GM12878 (cell line): ENCODE measurements around the gene FAM162A. TPM values are rescaled to one million over a fixed set of nuclear protein-coding genes. Genes with fewer than 3 reads are reported as not detected.

Experiments used
- ATAC-seq: fragments of 200-7000 bp; cut with Tn5 transposase; 3 replicates; pipeline ENCODE4 v1.9.1; 2020; ENCODE audit warnings: mild to moderate bottlenecking, moderate library complexity
- BruUV-seq: library from RNA; stranded (reverse); fragments of 400-500 nt; replicated peaks from 2 replicates; lab custom pipeline; 2021; lab: Mats Ljungman, UMichigan
- CTCF ChIA-PET: fragments of 300-600 bp; sonication (Branson Sonifier 250); formaldehyde crosslinking; extraction: SDS; loops from one replicate; lab custom pipeline; 2021; ENCODE audit warnings: inconsistent platforms; lab: Yijun Ruan, JAX
- POLR2A ChIA-PET: fragments of 350-600 bp; formaldehyde crosslinking; extraction: SDS; loops from one replicate; lab custom pipeline; 2021; ENCODE audit warnings: inconsistent platforms; lab: Charles Lee
- RAD21 ChIA-PET: fragments of 300-600 bp; sonication (Branson Sonifier 250); formaldehyde crosslinking; loops from one replicate; lab custom pipeline; 2023; ENCODE audit warnings: antibody characterized with exemption; ENCODE audit not compliant: unreplicated experiment; lab: Charles Lee
- SMC1A ChIA-PET: fragments of 300-600 bp; sonication (Branson Sonifier 250); formaldehyde crosslinking; loops from one replicate; lab custom pipeline; 2023; ENCODE audit not compliant: unreplicated experiment, uncharacterized antibody; lab: Charles Lee
- DNase-seq: peaks from one replicate; pipeline ENCODE4 v3.0.0-alpha.2; 2011; ENCODE audit warnings: low read depth, low spot score
- FAIRE-seq: peaks from 3 replicates; lab custom pipeline; 2011; peaks lifted over from hg19 to GRCh38; lab: Jason Lieb, UNC
- H2AFZ ChIP-seq: 2 replicates; pipeline ENCODE4 v1.6.0; 2011; ENCODE audit warnings: low read depth, low read length, control low read depth; ENCODE audit not compliant: control insufficient read depth
- H3K27ac ChIP-seq: 2 replicates; pipeline ENCODE4 v1.5.1; 2011; ENCODE audit warnings: control low read depth; ENCODE audit not compliant: control insufficient read depth, insufficient read depth
- H3K27me3 ChIP-seq, 2 experiments: replicated peaks in 1 of 2; 2 replicates each; pipeline versions ENCODE4 v1.6.0 to v1.6.1; 2011; ENCODE audit warnings: low read length in 1 of 2; ENCODE audit not compliant: control insufficient read depth in 2 of 2, insufficient read depth in 2 of 2
- H3K36me3 ChIP-seq, 2 experiments: 2 replicates each; pipeline ENCODE4 v1.5.1; 2011; ENCODE audit warnings: low read length in 1 of 2; ENCODE audit not compliant: control insufficient read depth in 2 of 2, insufficient read depth in 2 of 2
- H3K4me1 ChIP-seq: 2 replicates; pipeline ENCODE4 v1.6.1; 2011; ENCODE audit warnings: mild to moderate bottlenecking, low read length, moderate library complexity, mixed read lengths; ENCODE audit not compliant: control insufficient read depth, insufficient read depth
- H3K4me2 ChIP-seq: 2 replicates; pipeline ENCODE4 v1.6.0; 2011; ENCODE audit warnings: control low read depth; ENCODE audit not compliant: control insufficient read depth, insufficient read depth
- H3K4me3 ChIP-seq: fragments of 200-600 bp; sonication (generic); 2 replicates; pipeline ENCODE4 v1.5.1; 2016
- H3K79me2 ChIP-seq: 2 replicates; pipeline ENCODE4 v1.6.0; 2011; ENCODE audit warnings: low read length; ENCODE audit not compliant: control insufficient read depth, insufficient read depth
- H3K9ac ChIP-seq: 2 replicates; pipeline ENCODE4 v1.8.0; 2011; ENCODE audit warnings: low read length, control low read depth, mixed read lengths; ENCODE audit not compliant: control insufficient read depth, insufficient read depth
- H3K9me3 ChIP-seq: replicated peaks from 3 replicates; pipeline ENCODE4 v1.5.1; 2011; ENCODE audit warnings: mild to moderate bottlenecking, low read length; ENCODE audit not compliant: control insufficient read depth, insufficient read depth
- H4K20me1 ChIP-seq: 2 replicates; pipeline ENCODE4 v1.6.0; 2011; ENCODE audit not compliant: control insufficient read depth, insufficient read depth
- BMI1 ChIP-seq: fragments of 450-650 bp; IDR thresholded peaks from 2 replicates; pipeline ENCODE4 v1.6.1; 2016; ENCODE audit warnings: mild to moderate bottlenecking, moderate library complexity, borderline replicate concordance
- GABPA ChIP-seq: IDR thresholded peaks from 2 replicates; pipeline ENCODE4 v1.6.1; 2014; ENCODE audit warnings: antibody characterized with exemption, low read depth, mild to moderate bottlenecking, inconsistent platforms
- HDAC6 ChIP-seq: fragments of 200-600 bp; sonication (generic); IDR thresholded peaks from one replicate; pipeline ENCODE4 v1.8.0; 2017; ENCODE audit warnings: antibody characterized with exemption; ENCODE audit not compliant: unreplicated experiment
- MXI1 ChIP-seq: fragments of 150-350 bp; IDR thresholded peaks from 2 replicates; pipeline ENCODE4 v1.6.1; 2011; ENCODE audit warnings: low read depth, mild to moderate bottlenecking, inconsistent platforms, low read length, improper control_type of control experiment
- NKRF ChIP-seq: fragments of 450-650 bp; conservative IDR thresholded peaks from 2 replicates; pipeline ENCODE4 v1.6.1; 2017; ENCODE audit warnings: mild to moderate bottlenecking, moderate library complexity
- PBX3 ChIP-seq: IDR thresholded peaks from 2 replicates; pipeline ENCODE4 v1.6.1; 2011; ENCODE audit warnings: mild to moderate bottlenecking, low read depth, low read length, moderate library complexity; ENCODE audit not compliant: insufficient replicate concordance
- RFX5 ChIP-seq: IDR thresholded peaks from 2 replicates; pipeline ENCODE4 v1.6.1; 2011; ENCODE audit warnings: low read depth, low read length, improper control_type of control experiment
- SIN3A ChIP-seq: IDR thresholded peaks from 2 replicates; pipeline ENCODE4 v1.6.1; 2012; ENCODE audit warnings: low read depth, low read length, improper control_type of control experiment
- SPI1 ChIP-seq: IDR thresholded peaks from 2 replicates; pipeline ENCODE4 v1.6.1; 2011; ENCODE audit warnings: low read depth, mild to moderate bottlenecking, low read length, moderate library complexity, borderline replicate concordance; ENCODE audit not compliant: insufficient read depth
- TARDBP ChIP-seq: IDR thresholded peaks from 2 replicates; pipeline ENCODE4 v1.6.1; 2016; ENCODE audit warnings: borderline replicate concordance
- ZNF207 ChIP-seq: fragments of 450-650 bp; IDR thresholded peaks from 2 replicates; pipeline ENCODE4 v1.6.1; 2014; ENCODE audit warnings: antibody characterized with exemption, mild to moderate bottlenecking, borderline replicate concordance
- ZNF274 ChIP-seq: IDR thresholded peaks from one replicate; pipeline ENCODE4 v1.8.0; 2011; ENCODE audit not compliant: insufficient read length, insufficient read depth
- WGBS: methylation state at CpG from one replicate; pipeline ENCODE4 v1.1.6; 2016; ENCODE audit warnings: low lambda C conversion rate; ENCODE audit not compliant: insufficient replicate concordance, insufficient coverage; ENCODE audit errors: missing lambda C conversion rate; 5-methylcytosine and 5-hydroxymethylcytosine counted together
- in situ Hi-C: fragments of 300-500 bp; cut with MboI; formaldehyde crosslinking; loops from 9 replicates; pipeline ENCODE4 v1.14.3; 2018; ENCODE audit warnings: mixed read lengths
- intact Hi-C: fragments of 100-400 bp; cut with micrococcal nuclease; formaldehyde crosslinking; loops from one replicate; pipeline ENCODE4 v1.14.2; 2022; ENCODE audit not compliant: unreplicated experiment
- polyA plus RNA-seq, 11 experiments: library from polyadenylated mRNA; depleted of rRNA in 4 of 11; unstranded in 6 of 11; stranded (reverse) in 5 of 11; fragments of >200 nt; fragmentation: Nextera tagmentation in 4 of 11; fragmentation: Illumina TruSeq in 1 of 11; extraction: Ambion mirVana in 4 of 11; extraction: Trizol in 1 of 11; gene quantifications; 1 replicate in 1 of 11; 2 replicates in 10 of 11; pipeline versions ENCODE4 v1.2.1 to v1.2.3, GENCODE V29; 2011 to 2016; ENCODE audit warnings: inconsistent platforms in 2 of 11, missing spikeins in 2 of 11, low read depth in 1 of 11
- total RNA-seq, 4 experiments: library from RNA; depleted of rRNA in 3 of 4; stranded (reverse); fragments of >200 nt in 3 of 4; fragmentation: Illumina TruSeq in 1 of 4; extraction: Trizol in 1 of 4; gene quantifications; 2 replicates each; pipeline versions ENCODE4 v1.2.1 to v1.2.3, GENCODE V29; 2013 to 2021

FAM162A gene
- total and polyA plus RNA-seq, 10 of the 15 experiments (the other 5 are each of a cell fraction or from before 2014, with no cell fraction given): 59.2 to 346 (median 149) TPM

GRCh38 chr3:122415104-122415744 is 31.2 kb downstream of the FAM162A start:
- no peaks in the 10 kb centered on the region for H4K20me1 ChIP-seq
- DNase-seq: peak; percentile 39
- H3K27me3 ChIP-seq: no peaks in the 10 kb centered on the region
- peak overlapping the region; percentile 75 for H3K9ac ChIP-seq
- TSS peak; percentile 82 for BruUV-seq
- ChIA-PET CTCF (interaction anchor here (0.6 to 3.2 kb wide), 11 partner anchors 10 to 110 kb away, joined by 3 to 29 read pairs (median 6); partner anchors contain the start of genes FAM162A and KPNA1), POLR2A (interaction anchor here (1.1 to 3.0 kb wide), 8 partner anchors 8 to 181 kb away, joined by 3 to 16 read pairs (median 8); partner anchors contain the start of genes FAM162A and MIX23), RAD21 (interaction anchor here (0.8 to 3.7 kb wide), 8 partner anchors 9 to 314 kb away, joined by 3 to 20 read pairs (median 6); partner anchors contain the start of gene FAM162A), SMC1A (interaction anchor here (0.8 to 3.0 kb wide), 20 partner anchors 7 to 869 kb away, joined by 3 to 31 read pairs (median 4); partner anchors contain the start of genes FAM162A, MIX23 and POLQ)
- peaks cover 0 to 5% of the 10 kb centered on the region in 2 experiments; a peak in 2 of 4 replicates for H3K36me3 ChIP-seq
- peak overlapping the region; percentile 91 for H3K27ac ChIP-seq
- peak overlapping the region; percentile 66 for H2AFZ ChIP-seq
- H3K9me3 ChIP-seq: no peaks in the 10 kb centered on the region
- 25% methylated on average over 10 of the region's 10 CpGs for WGBS
- peak; percentile 97 for FAIRE-seq
- TF ChIP-seq HDAC6: no peak
- TF ChIP-seq RFX5: peak; percentile 71; the same call in 1 of the 2 replicates
- no peak for TF ChIP-seq TARDBP
- TF ChIP-seq NKRF: 0 out of 2 replicates have a peak, but pooled peaks have one; percentile 67
- TF ChIP-seq ZNF207: no peak
- no peak for TF ChIP-seq ZNF274
- no peak for TF ChIP-seq PBX3
- peak; percentile 51; the same call in 1 of the 2 replicates for TF ChIP-seq SIN3A
- peak; percentile 82 for TF ChIP-seq MXI1
- no peak for TF ChIP-seq GABPA
- peak; percentile 61; the same call in 1 of the 2 replicates for TF ChIP-seq SPI1
- TF ChIP-seq BMI1: peak; percentile 79
- peak overlapping the region; percentile 96 for H3K4me2 ChIP-seq
- ATAC-seq: peak; percentile 79
- peaks cover 14% of the 10 kb centered on the region; the same call in 1 of the 2 replicates for H3K4me1 ChIP-seq
- in situ Hi-C loops: no loop called here
- H3K79me2 ChIP-seq: peaks cover 32% of the 10 kb centered on the region
- H3K4me3 ChIP-seq: peak overlapping the region; percentile 77
- intact Hi-C loops: no loop called here
